Uterus (tissue), 4 donors: Measurements from ENCODE around the gene ZNF254. TPM values are rescaled to one million over a fixed set of nuclear protein-coding genes. Genes with fewer than 3 reads are reported as not detected.

Experiments
- DNase-seq, 2 donors: peaks; one replicate each; pipeline ENCODE4 v3.0.0-alpha.2; 2019 to 2020
- H3K27ac ChIP-seq, 2 donors: fragments of 200-600 bp; sonication (generic); 1 replicate in 1 of 2; 2 replicates in 1 of 2; pipeline ENCODE4 v1.5.1; 2016 to 2018
- H3K27me3 ChIP-seq, 2 donors: fragments of 200-600 bp; sonication (generic); one replicate each; pipeline ENCODE4 v1.5.1; 2018 to 2019; ENCODE audit warnings: control low read depth in 1 of 2
- H3K36me3 ChIP-seq, 2 donors: fragments of 200-600 bp; sonication (generic); one replicate each; pipeline ENCODE4 v1.5.1; 2019; ENCODE audit warnings: control low read depth in 1 of 2
- H3K4me1 ChIP-seq, 2 donors: fragments of 200-600 bp; sonication (generic); one replicate each; pipeline ENCODE4 v1.5.1; 2018 to 2019; ENCODE audit warnings: control low read depth in 1 of 2
- H3K4me3 ChIP-seq, 2 donors: fragments of 200-600 bp; sonication (generic); 1 replicate in 1 of 2; 2 replicates in 1 of 2; pipeline ENCODE4 v1.5.1; 2018 to 2019; ENCODE audit warnings: mild to moderate bottlenecking in 1 of 2
- H3K9me3 ChIP-seq, 2 donors: fragments of 200-600 bp; sonication (generic); one replicate each; pipeline ENCODE4 v1.5.1; 2019; ENCODE audit warnings: control low read depth in 1 of 2
- CTCF ChIP-seq, 4 experiments: fragments of 200-600 bp in 2 of 4; fragments of 450-650 bp in 2 of 4; sonication (generic) in 2 of 4; IDR thresholded peaks; one replicate each; pipeline ENCODE4 v1.5.1; 2016 to 2019; ENCODE audit warnings: antibody characterized with exemption in 4 of 4, mild to moderate bottlenecking in 2 of 4, moderate library complexity in 1 of 4
- POLR2A ChIP-seq, 2 donors: fragments of 450-650 bp; IDR thresholded peaks; one replicate each; pipeline ENCODE4 v1.6.1; 2016; ENCODE audit warnings: antibody characterized with exemption in 2 of 2, mild to moderate bottlenecking in 1 of 2, moderate library complexity in 1 of 2
- intact Hi-C: fragments of 100-400 bp; cut with DNase I; formaldehyde crosslinking; loops from one replicate; pipeline ENCODE4 v1.15.1; 2023; ENCODE audit warnings: low total_unique reads
- total RNA-seq, 4 donors: library from RNA; depleted of rRNA in 3 of 4; stranded (reverse); fragments of >200 nt in 3 of 4; gene quantifications; one replicate each; pipeline versions ENCODE4 v1.1.0 to v1.2.4, GENCODE V29; 2014 to 2023
- donor health status: DM: yes; HTN: yes; CAD: no.

The ZNF254 gene
- total RNA-seq, 4 donors from 2014 or later = 25.6 to 73.2 (median 33.5) TPM

- no peak for TF ChIP-seq POLR2A (IDR thresholded peaks at IDR 0.05)
- no peak for TF ChIP-seq CTCF (IDR thresholded peaks at IDR 0.05)
- no peak overlapping the region for H3K4me3 ChIP-seq
- intact Hi-C loops = no loop called here
- no peak for DNase-seq
- no peak overlapping the region for H3K27ac ChIP-seq
- no peaks in the 10 kb centered on the region for H3K27me3 ChIP-seq
- no peaks in the 10 kb centered on the region for H3K36me3 ChIP-seq
- H3K4me1 ChIP-seq = no peaks in the 10 kb centered on the region
- no peaks in the 10 kb centered on the region for H3K9me3 ChIP-seq
Observed at GRCh38 chr19:24063295-24063694, 23.7 kb upstream of the ZNF254 start.

GRCh38 chr19:24064175-24064574, 22.8 kb upstream of the ZNF254 start:
- Histone ChIP-seq H3K4me3 (no peak overlapping the region), H3K4me1 (no peaks in the 10 kb centered on the region), H3K9me3 (no peaks in the 10 kb centered on the region), H3K36me3 (no peaks in the 10 kb centered on the region), H3K27ac (no peak overlapping the region), H3K27me3 (no peaks in the 10 kb centered on the region)
- TF ChIP-seq POLR2A (IDR thresholded peaks at IDR 0.05) (no peak), CTCF (IDR thresholded peaks at IDR 0.05) (no peak)
- DNase-seq = no peak
- intact Hi-C loops = no loop called here

- DNase-seq = no peak
- H3K36me3 ChIP-seq = no peaks in the 10 kb centered on the region
- H3K27ac ChIP-seq = no peak overlapping the region
- no peaks in the 10 kb centered on the region for H3K4me1 ChIP-seq
- no peak for TF ChIP-seq CTCF (IDR thresholded peaks at IDR 0.05)
- TF ChIP-seq POLR2A (IDR thresholded peaks at IDR 0.05) = no peak
- no peak overlapping the region for H3K4me3 ChIP-seq
- intact Hi-C loops = no loop called here
- H3K27me3 ChIP-seq = no peaks in the 10 kb centered on the region
- no peaks in the 10 kb centered on the region for H3K9me3 ChIP-seq
Observed at GRCh38 chr19:24065243-24065642, 21.7 kb upstream of the ZNF254 start.

DNA sequence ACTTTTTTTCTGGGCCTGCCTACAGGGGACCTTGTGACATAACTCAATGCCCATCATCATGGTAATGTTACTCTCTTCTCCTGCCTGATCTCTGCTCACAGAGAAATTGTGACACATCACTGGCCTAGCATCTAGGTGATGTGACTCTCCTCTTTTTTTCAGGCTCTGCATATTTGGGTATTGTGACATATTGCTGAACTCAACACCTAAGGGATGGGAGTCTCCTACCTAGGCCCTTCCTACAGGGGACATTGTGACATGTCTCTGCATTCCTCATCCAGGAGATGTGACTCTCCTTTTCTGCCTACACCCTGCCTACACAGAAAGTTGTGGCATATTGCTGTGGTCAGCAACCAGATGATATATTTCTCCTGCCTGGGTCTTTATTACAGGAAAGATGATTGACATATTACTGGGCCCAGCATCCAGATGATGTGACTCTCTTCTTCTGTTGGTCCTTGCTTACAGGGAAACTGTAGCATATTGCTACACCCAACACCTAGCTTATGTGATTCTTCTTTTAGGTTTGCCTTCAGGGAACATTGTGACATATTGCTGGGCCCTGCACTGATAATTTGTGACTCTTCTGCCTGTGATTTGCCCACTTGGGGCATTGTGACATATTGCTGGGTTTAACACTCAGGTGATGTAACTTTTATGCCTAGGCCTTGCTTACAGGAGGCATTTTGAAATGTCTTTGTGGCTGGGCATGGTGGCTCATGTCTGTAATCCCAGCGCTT, 21.0 kb upstream of the ZNF254 start:
- no peak for DNase-seq
- Histone ChIP-seq H3K9me3 (no peaks in the 10 kb centered on the region), H3K4me1 (no peaks in the 10 kb centered on the region), H3K36me3 (no peaks in the 10 kb centered on the region), H3K27me3 (no peaks in the 10 kb centered on the region), H3K4me3 (no peak overlapping the region), H3K27ac (no peak overlapping the region)
- no peak for TF ChIP-seq CTCF (IDR thresholded peaks at IDR 0.05)
- TF ChIP-seq POLR2A (IDR thresholded peaks at IDR 0.05) = no peak
- intact Hi-C loops = no loop called here

- TF ChIP-seq POLR2A (IDR thresholded peaks at IDR 0.05) = no peak
- no peak for TF ChIP-seq CTCF (IDR thresholded peaks at IDR 0.05)
- DNase-seq = no peak
- H3K36me3 ChIP-seq = no peaks in the 10 kb centered on the region
- intact Hi-C loops = no loop called here
- H3K4me1 ChIP-seq = no peaks in the 10 kb centered on the region
- H3K9me3 ChIP-seq = no peaks in the 10 kb centered on the region
- H3K4me3 ChIP-seq = no peak overlapping the region
- no peak overlapping the region for H3K27ac ChIP-seq
- no peaks in the 10 kb centered on the region for H3K27me3 ChIP-seq
Observed at GRCh38 chr19:24069905-24070657, 16.9 kb upstream of the ZNF254 start.
